Anterior cingulate cortex (tissue), 58 donors: ENCODE measurements around the gene ATG9B.

Source experiments
- DNase-seq, 58 donors: peaks; one replicate each; lab custom pipeline; 2025; lab: John Stamatoyannopoulos, UW

The ATG9B gene

DNA sequence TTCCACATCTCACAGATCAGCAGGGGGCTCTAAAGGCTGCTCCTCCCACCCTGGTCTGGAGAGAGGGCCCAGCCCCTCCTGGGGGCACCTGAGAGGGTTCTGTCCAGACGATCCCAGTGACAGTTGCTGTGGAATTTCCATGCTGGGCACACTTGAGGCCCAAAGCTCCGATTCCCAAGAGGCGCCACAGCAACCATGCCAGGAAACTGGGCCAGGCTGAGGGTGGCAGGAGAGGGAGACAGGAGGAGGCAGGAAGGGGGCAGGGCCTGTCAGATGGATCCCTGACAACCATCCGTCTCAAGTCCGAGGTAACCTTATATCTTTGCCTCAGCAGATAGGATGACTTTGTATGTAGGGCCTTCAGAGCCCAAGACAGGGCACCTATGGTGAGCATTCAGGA is 37.7 kb downstream of the ATG9B start:
- DNase-seq = no peak

DNA sequence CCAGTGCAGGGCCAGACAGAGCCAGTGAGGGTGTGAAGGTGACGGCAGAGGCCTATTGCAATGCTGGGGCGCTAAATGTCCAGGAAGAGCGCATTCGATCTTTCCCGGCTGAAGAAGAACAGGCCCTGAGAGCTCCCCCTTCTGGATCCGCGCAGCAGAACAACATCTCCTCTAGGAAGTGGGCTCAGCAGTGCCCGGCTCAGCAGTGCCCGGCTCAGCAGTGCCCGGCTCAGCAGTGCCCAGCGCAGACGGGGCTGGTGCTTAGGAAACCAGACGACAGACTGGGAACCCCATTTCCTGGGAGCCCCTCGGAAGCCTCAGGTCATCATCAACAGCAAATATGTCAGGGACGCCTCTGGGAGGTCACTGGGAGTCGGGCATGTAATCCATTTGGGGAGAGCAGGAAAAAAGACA is 38.2 kb downstream of the ATG9B start:
- DNase-seq = peak in 41 of 58 donors; percentile 16 to 75 (median 43)

DNA sequence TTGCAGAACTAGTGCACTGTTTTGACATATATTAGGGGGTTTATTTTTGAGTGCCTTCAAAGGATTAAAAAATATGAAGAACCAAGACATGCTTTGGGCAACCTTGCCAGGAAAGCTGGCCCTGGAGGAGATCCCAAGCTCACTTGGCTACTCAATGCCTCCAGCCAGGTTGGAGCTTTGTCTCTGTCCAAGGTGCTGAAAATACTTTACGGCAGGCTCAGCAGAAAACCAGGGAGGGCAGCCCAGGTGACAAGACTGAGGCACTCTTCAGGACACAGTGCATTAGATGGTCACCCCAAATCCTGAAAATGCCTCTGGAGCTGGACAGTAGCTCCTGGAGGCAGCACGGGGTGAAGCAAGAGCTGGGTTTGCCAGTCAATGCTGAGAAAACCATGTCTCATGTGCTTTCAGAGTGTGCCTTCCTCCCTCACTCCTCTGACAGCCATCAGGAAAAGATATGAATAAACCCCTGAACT is 40.4 kb downstream of the ATG9B start:
- DNase-seq = no peak

DNA sequence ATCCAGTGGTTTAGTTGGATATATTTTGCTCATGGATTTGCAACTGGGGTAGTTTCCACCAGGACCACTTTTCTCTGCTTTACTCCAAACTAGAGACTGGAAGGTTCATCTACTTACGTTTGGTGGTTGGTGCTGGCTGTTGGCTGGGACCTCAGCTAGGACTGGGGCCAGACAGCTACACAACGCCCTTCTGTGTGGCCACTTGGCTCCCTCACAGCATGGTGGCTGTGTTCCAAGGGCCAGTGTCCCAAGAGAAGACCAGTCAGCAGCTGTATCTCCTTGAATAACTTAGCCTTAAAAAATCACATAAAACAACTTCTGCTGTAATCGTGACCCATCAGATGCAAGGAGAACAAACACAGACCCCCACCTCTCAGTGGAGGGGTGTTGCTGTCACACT is 41.9 kb downstream of the ATG9B start:
- peak in 54 of 58 donors; percentile 17 to 92 (median 75) for DNase-seq

GRCh38 chr7:150981644-150982043 is 42.6 kb downstream of the ATG9B start:
- DNase-seq = no peak

- peak in 1 of 58 donors; percentile 33 for DNase-seq
Measured at GRCh38 chr7:150980663-150981062, 43.6 kb downstream of the ATG9B start.

- peak in 5 of 58 donors; percentile 30 to 59 (median 40) for DNase-seq
Measured at GRCh38 chr7:150979713-150980390, 44.4 kb downstream of the ATG9B start.

DNA sequence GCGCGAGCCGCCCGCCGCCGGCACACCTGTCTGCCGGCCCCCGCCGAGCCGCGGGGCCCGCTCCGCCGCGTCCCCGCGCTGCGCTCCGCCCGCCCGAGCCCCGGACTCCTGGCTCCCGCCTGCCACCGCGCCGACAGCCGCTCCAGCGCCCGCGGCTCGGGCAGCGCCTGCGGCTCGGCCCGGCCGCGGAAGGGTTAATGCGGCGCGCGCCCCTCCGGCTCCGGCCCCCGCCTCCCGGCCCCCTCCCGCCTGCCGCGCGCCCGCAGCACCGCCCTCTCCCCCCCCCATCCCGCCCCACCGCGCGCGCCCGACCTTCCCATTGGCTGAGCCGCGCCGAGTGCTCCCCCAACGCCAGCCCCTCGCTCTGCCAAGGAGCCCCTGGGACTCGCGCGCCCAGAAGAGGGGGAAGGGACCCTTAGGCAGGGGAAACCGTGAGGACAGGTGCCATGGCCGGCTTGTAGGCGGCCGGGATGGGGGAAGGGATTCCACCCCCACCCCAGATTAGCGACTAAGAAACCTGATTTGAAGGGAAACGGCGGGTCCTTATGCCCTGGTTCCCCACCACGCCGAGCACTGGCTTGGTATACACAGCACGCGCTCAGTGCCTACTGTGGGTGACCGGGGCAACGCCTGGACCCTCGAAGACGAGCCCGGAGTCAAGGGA is 46.0 kb downstream of the ATG9B start, which contains the start of gene KCNH2:
TSS of gene KCNH2 (minus strand) at position 196 of the 664 bp plus-strand sequence. CDS start 408 bp downstream, outside the sequence.
- peak in 48 of 58 donors; percentile 19 to 81 (median 58) for DNase-seq

- DNase-seq = no peak
Measured at GRCh38 chr7:150977382-150978125, 46.7 kb downstream of the ATG9B start.

GRCh38 chr7:150976529-150977381 is 47.5 kb downstream of the ATG9B start:
- DNase-seq = no peak

DNA sequence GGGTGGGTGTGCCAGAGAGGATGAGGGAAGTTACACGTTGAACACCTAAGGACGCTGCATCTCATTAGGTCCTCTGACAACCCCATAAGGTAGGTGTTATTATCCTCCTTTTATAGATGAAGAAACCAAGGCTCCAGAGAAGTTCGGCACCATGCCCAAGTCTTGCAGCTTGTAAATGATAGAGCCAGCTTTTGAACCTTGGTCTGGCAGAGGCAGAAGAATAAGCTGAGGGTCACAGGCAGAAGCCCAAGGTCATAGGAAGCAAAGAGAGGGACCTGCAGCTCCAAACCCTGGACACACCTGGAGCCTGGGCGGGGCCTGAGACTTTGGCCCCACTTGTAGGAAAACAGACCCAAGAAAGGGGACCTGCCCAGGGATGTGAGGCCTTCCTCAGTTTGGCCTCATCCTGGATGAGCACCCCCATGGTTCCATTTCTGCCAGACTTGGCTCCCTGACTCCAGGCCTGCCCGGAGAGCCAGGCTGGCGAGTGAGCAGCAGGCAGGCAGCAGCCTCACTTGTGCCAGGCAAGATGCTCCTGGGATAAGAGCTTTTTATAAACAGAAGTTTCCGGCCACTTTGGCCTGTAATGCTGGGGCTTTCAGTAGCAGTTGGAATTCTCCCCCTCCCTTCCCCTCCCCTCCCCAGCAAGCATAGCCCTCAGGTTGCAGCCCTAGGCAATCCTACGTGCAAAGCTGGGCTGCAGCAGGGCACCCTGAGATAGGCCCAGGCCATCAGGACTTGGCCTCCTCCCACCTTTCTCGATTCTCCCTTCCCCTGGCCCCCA is 48.6 kb downstream of the ATG9B start:
- no peak for DNase-seq

DNA sequence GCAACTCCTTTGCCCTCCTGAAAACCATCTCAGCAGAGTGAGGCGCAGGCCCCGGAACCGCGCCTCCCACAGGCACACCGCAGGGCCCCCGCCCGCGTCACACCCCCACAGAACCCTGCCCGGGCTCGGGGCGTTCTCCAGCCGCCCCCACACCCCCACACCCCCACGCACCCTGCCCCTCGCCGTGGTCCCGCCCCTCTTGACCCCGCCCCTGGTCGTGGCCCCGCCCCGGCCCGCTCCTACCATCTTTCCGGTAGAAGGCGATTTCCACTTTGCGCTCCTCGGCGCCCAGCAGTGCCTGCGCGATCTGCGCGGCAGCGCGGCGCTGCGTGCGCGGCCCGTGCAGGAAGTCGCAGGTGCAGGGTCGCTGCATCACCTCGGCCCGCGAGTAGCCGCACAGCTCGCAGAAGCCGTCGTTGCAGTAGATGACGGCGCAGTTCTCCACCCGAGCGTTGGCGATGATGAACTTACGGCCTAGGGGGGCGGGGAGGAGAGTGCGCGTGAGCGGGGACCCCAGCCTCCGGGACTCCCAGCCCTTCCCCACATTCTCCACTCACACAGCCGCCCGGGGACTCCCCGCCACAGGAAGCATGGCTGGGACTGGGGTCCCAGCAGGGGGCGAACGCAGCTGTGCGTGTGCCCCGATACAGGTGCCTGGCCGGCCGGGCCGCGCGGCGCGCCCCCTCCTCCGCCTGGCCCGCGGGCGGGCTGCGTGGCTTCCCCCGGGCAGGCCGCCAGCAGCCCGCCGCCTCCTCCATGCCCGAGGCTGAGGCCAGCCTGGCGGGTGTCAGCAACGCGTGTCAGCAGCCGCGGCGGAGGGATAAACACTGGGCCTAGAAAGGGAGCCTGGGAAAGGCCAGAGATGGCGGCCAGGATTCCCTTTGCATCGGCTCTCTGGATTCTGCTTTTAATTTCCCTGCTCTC is 49.6 kb downstream of the ATG9B start:
- peak in 34 of 58 donors; percentile 21 to 76 (median 41) for DNase-seq

DNA sequence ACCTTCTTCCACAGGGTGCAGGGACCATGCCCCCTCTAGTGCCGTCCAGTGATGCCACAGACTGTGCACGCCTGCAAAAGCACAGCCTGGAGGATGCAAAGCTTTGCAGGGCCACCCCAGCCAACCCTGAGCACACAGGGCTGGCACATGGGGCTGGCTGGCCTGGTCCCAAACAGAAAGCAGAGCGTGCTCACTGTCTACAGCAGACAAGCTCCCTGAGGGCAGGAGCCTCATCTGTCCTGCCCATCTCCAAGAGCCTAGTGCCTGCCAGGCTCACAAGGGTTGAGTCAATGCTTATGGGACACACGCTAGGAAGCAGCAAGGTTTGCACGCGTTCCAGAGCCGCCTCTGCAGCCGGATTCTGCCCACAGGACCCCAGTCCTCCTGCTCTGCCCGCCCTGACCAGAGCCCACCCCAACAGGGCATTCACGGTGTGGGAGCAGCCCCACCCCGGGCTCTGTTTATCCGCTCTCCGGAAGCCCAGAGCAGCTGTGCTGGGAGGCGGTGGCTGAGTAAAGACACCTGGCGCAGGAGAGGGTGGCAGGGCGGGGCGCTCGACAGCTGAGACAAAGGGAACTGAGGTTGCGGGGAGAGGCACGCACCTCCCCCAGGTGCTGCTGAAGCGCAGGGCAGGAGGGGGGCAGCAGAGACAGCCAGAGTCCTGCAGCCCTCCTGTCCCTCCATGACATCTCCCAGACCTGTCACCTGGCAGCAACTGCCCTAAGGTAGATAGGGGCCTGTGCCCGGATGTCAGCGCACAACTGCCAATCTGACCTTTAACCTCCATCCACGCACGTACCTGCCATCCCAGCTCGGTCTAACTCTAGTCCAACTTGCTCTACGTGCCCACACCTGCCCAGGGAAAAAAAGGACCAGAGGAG is 50.5 kb downstream of the ATG9B start:
- DNase-seq = peak in 1 of 58 donors; percentile 47

GRCh38 chr7:150972741-150973140 is 51.6 kb downstream of the ATG9B start:
- no peak for DNase-seq

DNA sequence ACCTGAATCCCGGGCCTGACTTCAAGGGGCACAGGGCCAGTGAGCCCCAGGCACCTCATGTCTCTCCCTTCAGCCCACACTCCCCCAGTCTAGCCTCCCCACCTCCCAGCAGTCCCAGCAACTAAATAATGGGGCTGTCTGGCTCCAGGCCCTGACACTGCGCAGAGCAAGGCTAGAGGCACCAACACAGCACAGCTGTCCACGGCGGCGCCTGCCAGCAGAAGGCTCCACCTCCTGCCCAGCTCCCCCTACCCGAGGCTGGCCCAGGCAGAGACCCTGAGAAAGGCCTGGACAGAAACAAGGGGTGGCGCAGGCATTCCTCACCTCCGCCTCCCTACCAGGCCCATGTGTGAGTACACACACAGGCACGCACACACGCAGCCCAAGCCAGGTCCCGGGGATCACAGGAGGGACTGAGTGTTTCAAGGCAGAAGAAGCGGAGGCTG is 52.2 kb downstream of the ATG9B start:
- peak in 49 of 58 donors; percentile 18 to 84 (median 62) for DNase-seq

DNA sequence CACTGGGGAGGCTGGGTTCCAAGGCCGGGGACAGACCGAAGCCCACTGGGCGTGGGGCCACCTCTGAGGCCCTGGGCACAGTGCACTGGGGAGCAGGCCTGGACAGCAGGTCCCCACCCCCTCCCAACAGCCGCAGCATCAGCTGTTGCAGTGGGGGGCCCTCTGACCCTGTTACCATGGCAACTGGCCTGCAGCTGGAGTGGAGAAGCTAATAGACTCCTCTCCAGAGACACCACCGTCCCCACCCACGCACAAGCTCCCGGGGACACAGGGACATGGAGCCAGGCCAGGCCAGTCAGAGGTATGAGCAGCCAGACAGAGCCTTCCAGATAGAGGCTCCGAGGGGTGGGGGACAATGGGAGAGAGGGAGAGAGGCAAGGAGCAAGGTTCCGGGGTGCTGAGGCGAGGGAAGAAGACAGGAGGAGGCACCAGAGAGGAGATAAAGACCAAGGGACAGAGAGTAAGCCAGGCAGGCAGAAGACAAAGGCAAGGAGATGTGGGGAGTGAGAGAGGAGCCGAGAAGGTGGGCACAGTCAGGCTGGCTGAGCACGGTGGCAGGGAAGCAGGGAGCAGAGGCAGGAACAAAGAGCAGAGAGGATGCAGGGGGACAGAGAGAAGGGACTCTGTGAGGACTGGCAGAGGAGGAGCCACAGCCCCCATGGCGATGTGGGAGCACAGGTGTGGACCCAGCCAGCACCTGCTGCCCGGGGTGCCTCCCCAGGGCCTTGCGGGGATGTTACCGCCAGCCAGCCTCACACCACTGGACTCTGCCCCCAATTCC is 52.9 kb downstream of the ATG9B start:
- peak in 5 of 58 donors; percentile 16 to 47 (median 29) for DNase-seq
